Skeletal muscle tissue (tissue), 4 donors: Measurements from ENCODE around the gene GALNT9. TPM values are rescaled to one million over a fixed set of nuclear protein-coding genes. Genes with fewer than 3 reads are reported as not detected.
"Not testable (repeated sequence)": the region's sequence is repeated elsewhere in the genome, so short reads cannot be mapped to it uniquely, and the experiment has no call there.

Source experiments
- H3K27ac ChIP-seq: one replicate; pipeline ENCODE4 v1.7.0; 2013; ENCODE audit warnings: mild to moderate bottlenecking, low read depth, low read length, inconsistent platforms
- H3K27me3 ChIP-seq, 3 donors: one replicate each; pipeline ENCODE4 v1.7.0; 2013; ENCODE audit warnings: low read length in 3 of 3; ENCODE audit not compliant: control insufficient read depth in 3 of 3, insufficient read depth in 3 of 3
- H3K36me3 ChIP-seq, 3 donors: one replicate each; pipeline ENCODE4 v1.7.0; 2013; ENCODE audit warnings: low read length in 3 of 3; ENCODE audit not compliant: control insufficient read depth in 3 of 3, insufficient read depth in 3 of 3
- H3K4me1 ChIP-seq, 3 donors: one replicate each; pipeline ENCODE4 v1.7.0; 2013; ENCODE audit warnings: low read length in 3 of 3, mild to moderate bottlenecking in 3 of 3; ENCODE audit not compliant: control insufficient read depth in 3 of 3, insufficient read depth in 3 of 3
- H3K4me3 ChIP-seq, 3 donors: one replicate each; pipeline ENCODE4 v1.7.0; 2013; ENCODE audit warnings: low read length in 3 of 3
- H3K9ac ChIP-seq, 3 donors: one replicate each; pipeline ENCODE4 v1.7.0; 2013; ENCODE audit warnings: low read length in 3 of 3, mild to moderate bottlenecking in 3 of 3, moderate library complexity in 2 of 3, low read depth in 1 of 3
- H3K9me3 ChIP-seq, 3 donors: one replicate each; pipeline ENCODE4 v1.7.0; 2013; ENCODE audit warnings: low read length in 3 of 3; ENCODE audit not compliant: control insufficient read depth in 3 of 3
- total RNA-seq: library from RNA; depleted of rRNA; stranded (reverse); fragments of >200 nt; gene quantifications from one replicate; pipeline ENCODE4 v1.2.3, GENCODE V29; 2014
- donor health status: Osteomylitis.

The GALNT9 gene
- total RNA-seq: 0.52 TPM

GRCh38 chr12:132329036-132329719, at the start of gene GALNT9:
TSS of gene GALNT9 (minus strand) at chr12:132329589. CDS start at chr12:132329203, 386 bp downstream.
- Histone ChIP-seq H3K27ac (no peak within 1 kb of the TSS), H3K36me3 (no peaks in the 10 kb centered on the region), H3K4me3 (no peak within 1 kb of the TSS), H3K4me1 (peaks cover 0 to 11% (median 0%) of the 10 kb centered on the region in 3 donors), H3K9me3 (peaks cover 0 to 2% (median 0%) of the 10 kb centered on the region in 3 donors), H3K9ac (no peak within 1 kb of the TSS), H3K27me3 (peaks cover 74 to 77% (median 77%) of the 10 kb centered on the region in 3 donors)

GRCh38 chr12:132379057-132379456, 49.7 kb upstream of the GALNT9 start:
- H3K4me3 ChIP-seq, H3K9ac ChIP-seq, H3K36me3 ChIP-seq, H3K9me3 ChIP-seq, H3K27ac ChIP-seq, H3K4me1 ChIP-seq: not testable (repeated sequence)
- H3K27me3 ChIP-seq: peaks cover 47 to 72% (median 51%) of the 10 kb centered on the region in 3 donors

- no peaks in the 10 kb centered on the region for H3K36me3 ChIP-seq
These were observed 47.8 kb upstream of the GALNT9 start for GRCh38 chr12:132377147-132377546.

GRCh38 chr12:132376464-132376830, 47.1 kb upstream of the GALNT9 start:
- Histone ChIP-seq H3K9me3 (peaks cover 0 to 2% (median 0%) of the 10 kb centered on the region in 3 donors), H3K9ac (no peak overlapping the region), H3K4me3 (no peak overlapping the region), H3K27me3 (peaks cover 47 to 67% (median 52%) of the 10 kb centered on the region in 3 donors), H3K27ac (no peak overlapping the region), H3K4me1 (no peaks in the 10 kb centered on the region), H3K36me3 (no peaks in the 10 kb centered on the region)

More at GRCh38 chr12:132377147-132377546, 47.8 kb upstream of the GALNT9 start:
- Histone ChIP-seq H3K27ac (no peak overlapping the region), H3K27me3 (peaks cover 50 to 73% (median 56%) of the 10 kb centered on the region in 3 donors), H3K9ac (no peak overlapping the region), H3K9me3 (no peaks in the 10 kb centered on the region), H3K4me1 (no peaks in the 10 kb centered on the region), H3K4me3 (no peak overlapping the region)

DNA sequence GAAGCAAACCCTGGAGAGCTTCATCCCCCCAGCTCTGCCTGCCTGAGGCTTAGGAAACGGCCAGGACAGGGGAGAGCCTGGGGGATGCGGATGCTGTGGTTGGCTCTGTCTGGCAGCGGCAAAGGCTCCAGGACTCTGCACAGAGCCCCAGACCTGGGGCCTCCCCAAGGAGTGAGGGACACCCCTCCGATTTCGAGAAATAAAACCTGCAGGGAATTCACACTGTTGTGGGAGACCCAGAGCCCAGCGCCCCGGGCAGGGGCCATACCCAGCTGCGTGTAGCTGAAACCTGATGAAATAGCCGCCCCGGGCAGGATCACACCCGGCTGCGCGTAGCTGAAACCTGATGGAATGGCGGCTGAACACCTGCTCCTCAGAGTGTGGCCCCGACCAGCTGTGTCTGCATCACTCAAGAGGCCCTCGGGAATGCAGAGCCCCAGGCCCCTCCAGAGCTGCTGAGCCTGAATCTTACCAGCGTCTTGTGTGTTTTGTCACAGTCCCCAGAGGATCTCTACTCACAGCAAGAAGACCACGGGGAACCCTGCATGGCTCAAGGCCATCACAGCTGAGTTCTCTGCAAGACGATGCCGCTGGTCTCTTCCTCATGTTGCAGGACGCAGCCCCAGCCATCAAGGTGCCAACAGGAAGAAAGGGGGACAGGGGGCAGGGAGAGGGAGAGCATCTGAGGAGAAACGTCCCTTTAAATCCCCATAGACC, 46.5 kb upstream of the GALNT9 start:
- no peaks in the 10 kb centered on the region for H3K36me3 ChIP-seq
- no peaks in the 10 kb centered on the region for H3K4me1 ChIP-seq
- peaks cover 50 to 62% (median 51%) of the 10 kb centered on the region in 3 donors for H3K27me3 ChIP-seq
- H3K4me3 ChIP-seq: no peak overlapping the region
- peaks cover 0 to 6% (median 0%) of the 10 kb centered on the region in 3 donors for H3K9me3 ChIP-seq
- no peak overlapping the region for H3K9ac ChIP-seq
- H3K27ac ChIP-seq: no peak overlapping the region

DNA sequence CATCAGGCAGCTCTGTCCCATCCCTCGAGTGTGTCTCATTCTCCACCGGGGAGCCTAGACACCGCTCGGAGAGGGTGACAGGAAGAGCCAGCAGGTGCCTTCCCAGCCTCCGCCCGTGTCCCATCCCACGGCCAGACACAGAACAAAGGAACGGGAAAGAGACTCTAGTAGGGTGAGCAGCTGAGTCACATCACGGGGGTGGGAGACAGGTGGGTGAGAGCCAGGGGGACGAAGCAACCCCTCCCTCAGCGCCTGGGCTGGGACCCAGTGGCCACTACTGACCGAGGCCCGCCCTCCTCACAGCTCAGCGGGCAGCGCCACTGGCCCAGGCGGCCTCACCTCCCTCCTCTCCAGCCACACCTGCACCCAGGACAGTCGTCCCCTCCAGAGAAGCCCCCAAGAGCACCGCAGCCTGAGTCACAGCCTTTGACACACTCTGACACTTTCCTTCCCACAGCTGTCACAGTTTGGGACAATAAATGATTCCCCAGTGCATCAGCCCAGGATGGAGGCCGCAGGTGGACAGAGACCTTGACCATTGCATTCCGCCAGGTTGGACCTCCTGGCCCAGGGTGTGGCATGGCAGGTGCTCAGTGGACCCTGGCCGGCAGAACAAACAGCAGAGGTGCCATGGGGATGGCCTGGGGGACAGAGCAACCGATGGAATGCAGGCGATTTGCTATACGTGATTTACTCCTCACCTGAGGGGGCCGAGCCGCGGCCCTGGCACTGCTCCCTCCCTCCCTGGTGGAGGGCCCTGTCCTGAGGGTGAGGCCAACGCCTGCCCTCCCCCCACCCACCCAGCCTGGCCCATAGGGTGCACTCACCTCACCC, 45.4 kb upstream of the GALNT9 start:
- H3K9me3 ChIP-seq: peaks cover 0 to 11% (median 2%) of the 10 kb centered on the region in 3 donors
- peaks cover 43 to 63% (median 46%) of the 10 kb centered on the region in 3 donors for H3K27me3 ChIP-seq
- H3K4me1 ChIP-seq: no peaks in the 10 kb centered on the region
- no peaks in the 10 kb centered on the region for H3K36me3 ChIP-seq
- no peak overlapping the region for H3K27ac ChIP-seq
- H3K4me3 ChIP-seq: no peak overlapping the region
- no peak overlapping the region for H3K9ac ChIP-seq

GRCh38 chr12:132373901-132374611, 44.7 kb upstream of the GALNT9 start:
- H3K27me3 ChIP-seq: peaks cover 41 to 57% (median 44%) of the 10 kb centered on the region in 3 donors

DNA sequence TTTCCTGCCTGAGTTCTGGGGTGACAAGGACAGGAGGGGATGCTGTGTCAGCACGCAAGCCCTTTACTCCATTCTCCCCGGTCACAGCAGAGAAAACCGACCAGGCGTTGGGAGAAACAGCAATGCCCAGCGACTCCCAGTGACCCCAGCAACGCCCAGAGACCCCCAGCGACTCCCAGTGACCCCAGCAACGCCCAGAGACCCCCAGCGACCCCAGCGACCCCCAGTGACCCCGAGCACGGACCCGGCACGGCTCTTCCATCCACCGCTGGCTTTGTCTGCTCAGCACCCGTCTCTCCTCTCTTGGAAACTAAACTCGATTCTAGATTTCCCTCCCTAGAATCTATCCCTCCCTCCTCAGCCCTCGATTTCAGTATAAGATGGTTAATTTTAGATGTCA, 38.5 kb upstream of the GALNT9 start:
- H3K9me3 ChIP-seq: peaks cover 0 to 11% (median 9%) of the 10 kb centered on the region in 3 donors
- H3K4me1 ChIP-seq: no peaks in the 10 kb centered on the region
- H3K9ac ChIP-seq: no peak overlapping the region
- H3K27ac ChIP-seq: no peak overlapping the region
- H3K36me3 ChIP-seq: no peaks in the 10 kb centered on the region
- peaks cover 18 to 45% (median 28%) of the 10 kb centered on the region in 3 donors for H3K27me3 ChIP-seq
- no peak overlapping the region for H3K4me3 ChIP-seq

More at GRCh38 chr12:132373901-132374611, 44.7 kb upstream of the GALNT9 start:
- H3K9ac ChIP-seq: no peak overlapping the region
- no peaks in the 10 kb centered on the region for H3K4me1 ChIP-seq
- H3K9me3 ChIP-seq: peaks cover 0 to 11% (median 2%) of the 10 kb centered on the region in 3 donors
- H3K4me3 ChIP-seq: no peak overlapping the region
- no peak overlapping the region for H3K27ac ChIP-seq
- H3K36me3 ChIP-seq: no peaks in the 10 kb centered on the region

DNA sequence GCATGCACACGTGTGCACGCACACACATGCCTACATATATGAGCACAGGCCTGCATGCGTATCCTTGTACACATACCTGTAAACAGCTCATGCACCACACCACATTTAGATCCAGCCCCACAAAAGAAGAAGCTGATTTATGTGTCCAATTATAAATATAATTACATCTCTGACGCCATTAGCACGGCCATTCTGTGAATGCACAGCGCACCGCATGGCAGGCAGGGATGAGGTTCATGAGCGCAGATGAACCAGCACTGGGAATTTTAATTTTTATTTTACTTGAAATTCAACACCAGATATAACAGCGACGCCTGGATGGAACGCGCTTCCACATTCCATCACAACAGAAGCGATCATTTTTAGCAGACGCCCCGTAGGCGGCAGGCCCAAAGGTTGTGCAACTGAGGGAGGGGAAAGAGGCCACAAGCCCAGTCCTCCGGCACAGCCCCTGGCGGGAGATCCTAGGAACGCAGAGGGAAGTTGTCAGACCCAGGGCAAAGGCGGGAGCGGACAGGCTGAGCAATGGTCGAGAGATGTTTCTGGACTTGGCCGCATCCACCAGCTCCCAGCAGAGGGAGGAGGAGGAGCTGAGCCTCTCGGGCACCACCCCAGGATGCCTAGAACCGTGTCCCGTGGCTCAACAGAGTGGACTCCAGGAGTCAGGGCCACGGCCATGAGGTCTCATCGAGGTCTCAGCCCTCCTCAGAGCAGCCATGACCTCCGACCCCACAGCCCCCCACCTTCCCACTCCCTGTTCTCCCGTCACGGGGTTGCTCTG, 37.9 kb upstream of the GALNT9 start:
- Histone ChIP-seq H3K27ac (no peak overlapping the region), H3K9me3 (peaks cover 0 to 11% (median 9%) of the 10 kb centered on the region in 3 donors), H3K27me3 (peaks cover 18 to 40% (median 27%) of the 10 kb centered on the region in 3 donors), H3K9ac (no peak overlapping the region), H3K36me3 (no peaks in the 10 kb centered on the region), H3K4me1 (no peaks in the 10 kb centered on the region), H3K4me3 (no peak overlapping the region)
